Measurements from ENCODE around the gene SMCHD1.

DNA sequence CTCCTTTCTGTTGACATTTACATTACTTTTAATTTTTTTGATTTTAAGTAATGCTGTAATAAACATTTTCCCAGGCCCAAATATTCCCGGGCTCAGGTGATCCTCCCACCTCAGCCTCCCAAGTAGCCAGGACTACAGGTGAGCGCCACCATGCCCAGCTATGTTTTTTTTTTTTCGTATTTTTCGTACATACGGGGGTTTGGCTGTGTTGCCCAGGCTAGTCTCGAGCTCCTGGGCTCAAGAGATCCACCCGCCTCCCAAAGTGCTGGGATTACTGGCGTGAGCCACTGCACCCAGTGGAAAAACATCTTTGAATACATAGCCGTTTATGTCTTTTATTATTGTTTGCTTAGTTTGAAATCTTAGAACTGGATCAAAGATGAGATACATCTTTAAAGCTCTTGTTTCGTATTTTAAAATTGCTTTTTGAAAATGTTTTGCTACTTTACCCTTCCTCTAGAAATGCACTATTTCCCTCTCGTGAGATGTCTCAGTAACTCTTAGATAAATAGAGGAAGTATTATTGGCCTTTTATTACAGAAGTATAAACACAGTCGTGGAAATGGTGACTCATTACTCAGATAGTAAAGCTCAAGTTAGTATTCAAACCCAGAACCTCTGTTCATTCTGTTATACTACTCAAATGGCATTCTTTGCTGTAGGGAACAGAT is 2.4 kb downstream of the SMCHD1 start:
- TF ChIP-seq, protein P1, sequence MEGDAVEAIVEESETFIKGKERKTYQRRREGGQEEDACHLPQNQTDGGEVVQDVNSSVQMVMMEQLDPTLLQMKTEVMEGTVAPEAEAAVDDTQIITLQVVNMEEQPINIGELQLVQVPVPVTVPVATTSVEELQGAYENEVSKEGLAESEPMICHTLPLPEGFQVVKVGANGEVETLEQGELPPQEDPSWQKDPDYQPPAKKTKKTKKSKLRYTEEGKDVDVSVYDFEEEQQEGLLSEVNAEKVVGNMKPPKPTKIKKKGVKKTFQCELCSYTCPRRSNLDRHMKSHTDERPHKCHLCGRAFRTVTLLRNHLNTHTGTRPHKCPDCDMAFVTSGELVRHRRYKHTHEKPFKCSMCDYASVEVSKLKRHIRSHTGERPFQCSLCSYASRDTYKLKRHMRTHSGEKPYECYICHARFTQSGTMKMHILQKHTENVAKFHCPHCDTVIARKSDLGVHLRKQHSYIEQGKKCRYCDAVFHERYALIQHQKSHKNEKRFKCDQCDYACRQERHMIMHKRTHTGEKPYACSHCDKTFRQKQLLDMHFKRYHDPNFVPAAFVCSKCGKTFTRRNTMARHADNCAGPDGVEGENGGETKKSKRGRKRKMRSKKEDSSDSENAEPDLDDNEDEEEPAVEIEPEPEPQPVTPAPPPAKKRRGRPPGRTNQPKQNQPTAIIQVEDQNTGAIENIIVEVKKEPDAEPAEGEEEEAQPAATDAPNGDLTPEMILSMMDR (IDR thresholded peaks at IDR 0.05; ENCODE audit: insufficient read depth, low read length), result no peak
- TF ChIP-seq POLR2AphosphoS5 (IDR thresholded peaks at IDR 0.05; ENCODE audit: low read depth), result peak; percentile 23; the same call in 1 of the 2 replicates

Measured in HL-60 (cell line).